Keratinocyte (primary cell): ENCODE measurements around the gene PTRHD1. TPM values are rescaled to one million over a fixed set of nuclear protein-coding genes. Genes with fewer than 3 reads are reported as not detected.

Experiments
- DNase-seq: peaks from one replicate; pipeline ENCODE4 v3.0.0-alpha.2; 2011; ENCODE audit warnings: low read depth, missing footprints, low spot score
- FAIRE-seq: peaks from 2 replicates; lab custom pipeline; 2011; peaks lifted over from hg19 to GRCh38; lab: Jason Lieb, UNC
- H2AFZ ChIP-seq: 2 replicates; pipeline ENCODE4 v1.6.0; 2012; ENCODE audit warnings: low read length, control low read depth, inconsistent platforms; ENCODE audit not compliant: control insufficient read depth
- H3K27ac ChIP-seq: 2 replicates; pipeline ENCODE4 v1.5.1; 2011; ENCODE audit warnings: low read length; ENCODE audit not compliant: control insufficient read depth, insufficient read depth
- H3K27me3 ChIP-seq: 3 replicates; pipeline ENCODE4 v1.6.0; 2011; ENCODE audit warnings: low read length; ENCODE audit not compliant: control insufficient read depth, insufficient read depth; ENCODE audit errors: extremely low read depth
- H3K36me3 ChIP-seq, 2 experiments: 2 replicates in 1 of 2; 3 replicates in 1 of 2; pipeline ENCODE4 v1.5.1; 2011; ENCODE audit warnings: low read length in 2 of 2, mild to moderate bottlenecking in 1 of 2; ENCODE audit not compliant: control insufficient read depth in 2 of 2, insufficient read depth in 2 of 2; ENCODE audit errors: extremely low read depth in 1 of 2
- H3K4me1 ChIP-seq: 3 replicates; pipeline ENCODE4 v1.5.1; 2011; ENCODE audit warnings: low read length; ENCODE audit not compliant: control insufficient read depth, insufficient read depth; ENCODE audit errors: extremely low read depth
- H3K4me2 ChIP-seq: 3 replicates; pipeline ENCODE4 v1.6.0; 2011; ENCODE audit warnings: low read depth, low read length; ENCODE audit not compliant: control insufficient read depth, insufficient read depth; ENCODE audit errors: extremely low read depth
- H3K4me3 ChIP-seq, 3 experiments: fragments of 200-600 bp in 1 of 3; sonication (generic) in 1 of 3; 2 replicates in 2 of 3; 3 replicates in 1 of 3; pipeline ENCODE4 v1.5.1; 2011 to 2016; ENCODE audit warnings: low read length in 3 of 3, mild to moderate bottlenecking in 3 of 3, control low read depth in 2 of 3, inconsistent platforms in 1 of 3, low read depth in 1 of 3, mixed read lengths in 1 of 3, mixed run types in 1 of 3, moderate library complexity in 1 of 3; ENCODE audit not compliant: control insufficient read depth in 2 of 3, insufficient read depth in 2 of 3; ENCODE audit errors: extremely low read depth in 1 of 3
- H3K79me2 ChIP-seq: 2 replicates; pipeline ENCODE4 v1.6.0; 2012; ENCODE audit warnings: low read length; ENCODE audit not compliant: control insufficient read depth, insufficient read depth
- H3K9ac ChIP-seq: 3 replicates; pipeline ENCODE4 v1.6.0; 2011; ENCODE audit warnings: low read length; ENCODE audit not compliant: control insufficient read depth, insufficient read depth; ENCODE audit errors: extremely low read depth
- H3K9me1 ChIP-seq: 3 replicates; pipeline ENCODE4 v1.6.0; 2011; ENCODE audit warnings: low read length; ENCODE audit not compliant: control insufficient read depth, insufficient read depth; ENCODE audit errors: extremely low read depth
- H3K9me3 ChIP-seq: 2 replicates; pipeline ENCODE4 v1.5.1; 2012; ENCODE audit warnings: low read depth, low read length; ENCODE audit not compliant: control insufficient read depth
- H4K20me1 ChIP-seq: 3 replicates; pipeline ENCODE4 v1.6.0; 2011; ENCODE audit warnings: low read length; ENCODE audit not compliant: control insufficient read depth, insufficient read depth; ENCODE audit errors: extremely low read depth
- EZH2 ChIP-seq: IDR thresholded peaks from one replicate; pipeline ENCODE4 v1.6.1; 2012; ENCODE audit warnings: inconsistent platforms, mild to moderate bottlenecking, low read length, moderate library complexity
- dilution Hi-C: fragments of 300-500 bp; cut with MboI; formaldehyde crosslinking; loops from one replicate; pipeline ENCODE4 v1.7.0; 2020; ENCODE audit warnings: low sequenced_read_pairs; ENCODE audit not compliant: extremely low pct_ligation_motif_present
- polyA plus RNA-seq, 5 experiments: library from polyadenylated mRNA; depleted of rRNA in 3 of 5; stranded (reverse) in 3 of 5; stranded (forward) in 1 of 5; unstranded in 1 of 5; fragments of >200 nt; gene quantifications; 1 replicate in 1 of 5; 2 replicates in 3 of 5; 3 replicates in 1 of 5; pipeline versions ENCODE4 v1.2.1 to v1.2.3, GENCODE V29; 2011 to 2012; ENCODE audit warnings: missing spikeins in 2 of 5, low read depth in 1 of 5, low replicate concordance in 1 of 5
- TF ChIP-seq, protein P1 (sequence below), 3 experiments: IDR thresholded peaks in 1 of 3; conservative IDR thresholded peaks in 1 of 3; optimal IDR thresholded peaks in 1 of 3; 2 replicates in 2 of 3; 3 replicates in 1 of 3; pipeline versions ENCODE3 to v1.5.1; 2011; ENCODE audit warnings: low read length in 3 of 3, mild to moderate bottlenecking in 3 of 3, moderate library complexity in 2 of 3, control low read depth in 1 of 3, inconsistent platforms in 1 of 3; ENCODE audit not compliant: insufficient read depth in 2 of 3; ENCODE audit errors: extremely low read depth in 1 of 3

The PTRHD1 gene
- polyA plus RNA-seq, 1 donor (not counting 4 experiments of a cell fraction or from before 2014, with no cell fraction given), result 36.9 TPM

GRCh38 chr2:24831221-24832072 lies 38.3 kb upstream of the PTRHD1 start:
- H4K20me1 ChIP-seq, result no peaks in the 10 kb centered on the region
- H3K9ac ChIP-seq, result no peak overlapping the region
- no peak overlapping the region for H2AFZ ChIP-seq
- no peak for FAIRE-seq
- H3K27ac ChIP-seq, result no peak overlapping the region
- dilution Hi-C loops, result no loop called here
- peaks cover 4% of the 10 kb centered on the region for H3K4me1 ChIP-seq
- H3K4me2 ChIP-seq, result no peak overlapping the region
- H3K9me3 ChIP-seq, result no peaks in the 10 kb centered on the region
- no peak for DNase-seq
- no peaks in the 10 kb centered on the region for H3K79me2 ChIP-seq
- TF ChIP-seq, protein P1, sequence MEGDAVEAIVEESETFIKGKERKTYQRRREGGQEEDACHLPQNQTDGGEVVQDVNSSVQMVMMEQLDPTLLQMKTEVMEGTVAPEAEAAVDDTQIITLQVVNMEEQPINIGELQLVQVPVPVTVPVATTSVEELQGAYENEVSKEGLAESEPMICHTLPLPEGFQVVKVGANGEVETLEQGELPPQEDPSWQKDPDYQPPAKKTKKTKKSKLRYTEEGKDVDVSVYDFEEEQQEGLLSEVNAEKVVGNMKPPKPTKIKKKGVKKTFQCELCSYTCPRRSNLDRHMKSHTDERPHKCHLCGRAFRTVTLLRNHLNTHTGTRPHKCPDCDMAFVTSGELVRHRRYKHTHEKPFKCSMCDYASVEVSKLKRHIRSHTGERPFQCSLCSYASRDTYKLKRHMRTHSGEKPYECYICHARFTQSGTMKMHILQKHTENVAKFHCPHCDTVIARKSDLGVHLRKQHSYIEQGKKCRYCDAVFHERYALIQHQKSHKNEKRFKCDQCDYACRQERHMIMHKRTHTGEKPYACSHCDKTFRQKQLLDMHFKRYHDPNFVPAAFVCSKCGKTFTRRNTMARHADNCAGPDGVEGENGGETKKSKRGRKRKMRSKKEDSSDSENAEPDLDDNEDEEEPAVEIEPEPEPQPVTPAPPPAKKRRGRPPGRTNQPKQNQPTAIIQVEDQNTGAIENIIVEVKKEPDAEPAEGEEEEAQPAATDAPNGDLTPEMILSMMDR (optimal IDR thresholded peaks at IDR 0.05 in 1 of 3, IDR thresholded peaks at IDR 0.05 in 1 of 3, conservative IDR thresholded peaks at IDR 0.05 in 1 of 3; ENCODE audit: extremely low read depth in 1 of 3, insufficient read depth in 2 of 3, low read length in 3 of 3), result no peak
- TF ChIP-seq EZH2, result no peak
- H3K36me3 ChIP-seq, result peaks cover 4 to 14% of the 10 kb centered on the region in 2 experiments
- no peak overlapping the region for H3K4me3 ChIP-seq
- no peaks in the 10 kb centered on the region for H3K27me3 ChIP-seq
- H3K9me1 ChIP-seq, result no peaks in the 10 kb centered on the region

DNA sequence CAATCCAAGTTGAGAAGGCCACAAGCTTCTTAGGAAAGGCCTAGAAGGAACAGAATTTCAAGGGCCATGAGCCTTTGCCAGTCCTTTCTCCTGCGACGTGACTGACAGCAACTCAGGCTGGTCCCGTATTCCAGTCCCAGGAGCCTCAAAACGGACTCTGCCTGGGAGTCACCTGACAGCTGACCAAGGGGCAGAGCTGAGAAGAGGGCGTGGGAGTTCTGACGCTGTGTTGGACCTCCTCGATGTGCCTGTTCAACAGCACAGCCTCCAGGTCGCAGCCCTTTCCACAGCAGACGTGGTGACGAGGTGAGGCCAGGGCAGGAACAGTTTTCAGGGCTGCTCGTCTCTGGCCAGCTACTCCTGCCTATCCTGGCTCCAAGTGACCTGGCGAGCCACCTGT lies 37.6 kb upstream of the PTRHD1 start:
- dilution Hi-C loops, result no loop called here
- Histone ChIP-seq H3K36me3 (peaks cover 4 to 10% of the 10 kb centered on the region in 2 experiments), H4K20me1 (no peaks in the 10 kb centered on the region), H3K9ac (no peak overlapping the region), H3K9me3 (no peaks in the 10 kb centered on the region), H3K79me2 (no peaks in the 10 kb centered on the region), H3K27me3 (no peaks in the 10 kb centered on the region), H3K4me1 (peaks cover 4% of the 10 kb centered on the region), H3K27ac (no peak overlapping the region), H2AFZ (no peak overlapping the region), H3K9me1 (no peaks in the 10 kb centered on the region), H3K4me2 (no peak overlapping the region), H3K4me3 (no peak overlapping the region)
- no peak for TF ChIP-seq EZH2
- TF ChIP-seq, protein P1 (optimal IDR thresholded peaks at IDR 0.05 in 1 of 3, IDR thresholded peaks at IDR 0.05 in 1 of 3, conservative IDR thresholded peaks at IDR 0.05 in 1 of 3; ENCODE audit: extremely low read depth in 1 of 3, insufficient read depth in 2 of 3, low read length in 3 of 3), result no peak
- no peak for DNase-seq
- FAIRE-seq, result no peak
